ACC112 (cell line): ENCODE measurements around the gene ADNP.

Experiments used
- H2AFZ ChIP-seq: fragments of 200-600 bp; sonication (generic); one replicate; pipeline ENCODE4 v1.6.0; 2017; ENCODE audit warnings: antibody characterized with exemption, low read length; ENCODE audit not compliant: unreplicated experiment
- H3K27ac ChIP-seq: fragments of 200-600 bp; sonication (generic); 2 replicates; pipeline ENCODE4 v1.5.1; 2014; ENCODE audit warnings: low read depth, mild to moderate bottlenecking, antibody characterized with exemption, low read length, moderate library complexity
- H3K27me3 ChIP-seq: fragments of 200-600 bp; sonication (generic); 2 replicates; pipeline ENCODE4 v1.6.1; 2014; ENCODE audit warnings: mild to moderate bottlenecking, antibody characterized with exemption, low read length, moderate library complexity, mixed read lengths; ENCODE audit not compliant: insufficient read depth
- H3K36me3 ChIP-seq: fragments of 200-600 bp; sonication (generic); 2 replicates; pipeline ENCODE4 v1.6.1; 2016; ENCODE audit warnings: mild to moderate bottlenecking, antibody characterized with exemption, low read length, moderate library complexity, mixed read lengths; ENCODE audit not compliant: insufficient read depth
- H3K4me1 ChIP-seq: fragments of 200-600 bp; sonication (generic); one replicate; pipeline ENCODE4 v1.6.1; 2016; ENCODE audit warnings: low read length, mixed read lengths; ENCODE audit not compliant: insufficient read depth, unreplicated experiment, control insufficient read depth
- H3K4me3 ChIP-seq: fragments of 200-600 bp; sonication (generic); 2 replicates; pipeline ENCODE4 v1.5.1; 2014; ENCODE audit warnings: mild to moderate bottlenecking, low read depth, low read length
- H3K79me2 ChIP-seq: fragments of 200-600 bp; sonication (generic); one replicate; pipeline ENCODE4 v1.6.0; 2016; ENCODE audit warnings: low read length; ENCODE audit not compliant: control insufficient read depth, unreplicated experiment, insufficient read depth

The ADNP gene

GRCh38 chr20:50930976-50931305 is 296 bp downstream of the ADNP start:
- Histone ChIP-seq H3K27me3 (no peaks in the 10 kb centered on the region), H3K4me1 (peaks cover 34% of the 10 kb centered on the region), H3K27ac (peak overlapping the region; percentile 76), H3K4me3 (peak overlapping the region; percentile 73), H3K36me3 (peaks cover 36% of the 10 kb centered on the region), H3K79me2 (peaks cover 51% of the 10 kb centered on the region), H2AFZ (no peak overlapping the region)

DNA sequence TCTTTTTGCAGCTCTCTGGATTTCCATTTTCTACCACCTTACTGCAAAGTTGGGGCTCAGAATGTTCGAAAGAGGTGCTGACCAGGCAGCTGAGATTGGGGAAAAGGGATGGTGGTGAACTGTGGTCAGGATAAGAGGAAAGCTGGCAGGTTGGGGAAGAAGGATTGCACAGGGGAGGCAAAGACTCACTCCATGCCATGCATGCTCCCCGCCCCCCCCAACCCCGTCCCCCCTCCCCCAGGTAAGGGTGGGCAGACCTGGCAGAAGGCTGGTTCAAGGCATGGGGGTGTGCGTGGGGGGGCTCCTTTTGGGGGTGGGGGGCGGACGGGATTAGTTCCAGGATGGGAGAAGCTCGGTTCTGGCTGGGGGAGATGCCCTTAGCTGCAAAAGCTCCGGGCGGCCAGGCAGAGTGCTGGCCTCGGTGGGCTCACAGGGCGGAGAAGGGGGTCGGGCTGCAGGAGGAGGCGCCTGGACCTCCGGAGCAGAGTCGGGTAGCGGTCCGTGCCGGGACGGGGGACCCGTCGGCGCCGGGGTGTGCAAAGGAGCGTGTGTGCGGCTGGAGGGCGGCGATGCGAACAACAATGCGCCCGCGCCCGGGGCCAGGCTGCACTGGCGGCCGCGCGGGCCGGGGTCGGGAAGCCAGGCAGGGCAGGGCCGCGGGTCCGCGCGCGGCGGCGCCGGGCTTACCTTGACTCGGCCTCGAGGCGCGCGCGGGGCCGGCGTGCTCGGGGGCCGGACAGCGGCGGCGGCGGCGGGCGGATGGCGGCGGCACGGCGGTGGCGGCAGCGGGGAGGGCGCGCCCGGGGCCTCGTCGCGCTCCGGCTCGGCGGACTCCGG is 880 bp downstream of the ADNP start:
- Histone ChIP-seq H3K79me2 (peaks cover 57% of the 10 kb centered on the region), H3K4me3 (peak overlapping the region; percentile 91), H3K36me3 (peaks cover 30% of the 10 kb centered on the region), H3K4me1 (peaks cover 34% of the 10 kb centered on the region), H2AFZ (no peak overlapping the region), H3K27me3 (no peaks in the 10 kb centered on the region), H3K27ac (peak overlapping the region; percentile 31)

- peaks cover 65% of the 10 kb centered on the region for H3K79me2 ChIP-seq
- H3K27ac ChIP-seq: peak overlapping the region; percentile 31
- peaks cover 25% of the 10 kb centered on the region for H3K36me3 ChIP-seq
- no peaks in the 10 kb centered on the region for H3K27me3 ChIP-seq
- peak overlapping the region; percentile 91 for H3K4me3 ChIP-seq
- peaks cover 34% of the 10 kb centered on the region for H3K4me1 ChIP-seq
- no peak overlapping the region for H2AFZ ChIP-seq
Measured at GRCh38 chr20:50929299-50930138, 1.7 kb downstream of the ADNP start.

DNA sequence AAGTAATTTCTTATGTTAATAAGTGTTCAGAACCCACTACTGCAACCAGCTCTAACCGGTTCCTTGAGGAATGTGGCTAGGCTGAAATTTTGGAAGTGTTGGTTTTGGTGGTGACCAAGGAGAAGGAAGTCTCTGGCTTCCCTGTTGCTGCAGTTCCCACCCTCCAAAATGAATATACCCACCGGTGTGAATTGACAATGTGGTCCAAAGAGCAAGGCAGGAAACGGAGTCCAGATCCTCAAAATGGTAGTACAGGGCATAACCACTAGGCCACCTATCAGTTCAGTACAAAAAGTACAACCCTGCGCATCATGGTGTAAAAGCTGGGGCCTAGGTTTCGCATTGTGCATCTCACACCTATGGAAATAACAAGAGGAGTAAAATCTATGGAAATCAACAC is 2.8 kb downstream of the ADNP start:
- Histone ChIP-seq H3K79me2 (peaks cover 75% of the 10 kb centered on the region), H3K36me3 (peaks cover 22% of the 10 kb centered on the region; the same call in 1 of the 2 replicates), H3K27me3 (no peaks in the 10 kb centered on the region), H3K4me1 (peaks cover 34% of the 10 kb centered on the region), H2AFZ (no peak overlapping the region), H3K4me3 (peak overlapping the region; percentile 91), H3K27ac (no peak overlapping the region)

DNA sequence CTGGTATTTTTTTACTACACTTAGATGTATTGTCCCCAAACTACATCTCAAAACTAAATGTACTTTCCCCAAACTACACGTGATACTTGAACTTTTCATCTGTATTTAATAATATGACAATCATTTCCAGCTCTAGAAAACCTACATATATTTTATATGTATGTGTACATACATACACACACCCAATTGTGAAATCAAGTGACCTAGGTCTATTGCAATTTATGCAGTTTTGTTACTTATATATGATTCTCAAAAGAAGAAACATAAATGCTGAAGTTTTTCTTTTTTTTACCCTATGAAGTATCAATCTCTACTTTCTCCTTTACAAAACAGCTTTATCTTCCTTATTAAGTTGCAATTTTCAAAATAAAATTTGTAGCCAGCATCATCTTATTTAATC is 4.7 kb downstream of the ADNP start:
- no peak overlapping the region for H3K27ac ChIP-seq
- no peaks in the 10 kb centered on the region for H3K27me3 ChIP-seq
- H3K36me3 ChIP-seq: peaks cover 14% of the 10 kb centered on the region; the same call in 1 of the 2 replicates
- H3K4me1 ChIP-seq: peaks cover 25% of the 10 kb centered on the region
- H2AFZ ChIP-seq: no peak overlapping the region
- H3K4me3 ChIP-seq: no peak overlapping the region
- peaks cover 90% of the 10 kb centered on the region for H3K79me2 ChIP-seq

GRCh38 chr20:50924261-50924920 is 6.8 kb downstream of the ADNP start:
- no peak overlapping the region for H3K27ac ChIP-seq
- peaks cover 98% of the 10 kb centered on the region for H3K79me2 ChIP-seq
- no peak overlapping the region for H3K4me3 ChIP-seq
- H2AFZ ChIP-seq: no peak overlapping the region
- H3K27me3 ChIP-seq: no peaks in the 10 kb centered on the region
- H3K4me1 ChIP-seq: peaks cover 43% of the 10 kb centered on the region
- peaks cover 14% of the 10 kb centered on the region; the same call in 1 of the 2 replicates for H3K36me3 ChIP-seq

GRCh38 chr20:50921803-50922501 is 9.3 kb downstream of the ADNP start:
- Histone ChIP-seq H3K79me2 (peaks cover 96% of the 10 kb centered on the region), H3K4me3 (no peak overlapping the region), H3K4me1 (peaks cover 42% of the 10 kb centered on the region), H3K27ac (peak overlapping the region; percentile 57; the same call in 1 of the 2 replicates), H3K27me3 (no peaks in the 10 kb centered on the region), H3K36me3 (no peaks in the 10 kb centered on the region), H2AFZ (no peak overlapping the region)

DNA sequence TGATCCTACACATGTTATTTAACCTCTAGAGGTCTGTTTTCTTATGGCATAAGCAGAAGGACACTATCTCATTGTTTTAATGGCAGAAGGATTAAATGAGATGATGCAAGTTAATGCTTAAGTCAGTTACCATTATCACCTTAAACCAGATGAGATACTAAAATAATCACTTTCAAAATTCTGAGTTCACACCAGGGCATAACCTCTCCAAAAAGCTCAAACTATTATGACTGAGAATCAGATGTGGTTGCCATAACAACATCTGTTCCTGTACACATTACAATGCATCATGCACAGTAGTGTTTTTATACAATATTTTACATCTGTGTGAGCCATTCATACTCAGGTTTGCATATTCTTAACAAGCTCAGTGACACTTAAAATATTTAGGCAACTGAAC is 10.2 kb downstream of the ADNP start:
- no peaks in the 10 kb centered on the region for H3K36me3 ChIP-seq

GRCh38 chr20:50919567-50919966 is 11.7 kb downstream of the ADNP start:
- H3K79me2 ChIP-seq: peaks cover 95% of the 10 kb centered on the region
- no peak overlapping the region for H3K4me3 ChIP-seq
- H3K36me3 ChIP-seq: no peaks in the 10 kb centered on the region
- H3K27ac ChIP-seq: peak overlapping the region; percentile 21; the same call in 1 of the 2 replicates
- peaks cover 61% of the 10 kb centered on the region for H3K4me1 ChIP-seq
- no peaks in the 10 kb centered on the region for H3K27me3 ChIP-seq
- H2AFZ ChIP-seq: no peak overlapping the region

More for the DNA sequence above, 10.2 kb downstream of the ADNP start:
- Histone ChIP-seq H3K79me2 (peaks cover 97% of the 10 kb centered on the region), H2AFZ (no peak overlapping the region), H3K27me3 (no peaks in the 10 kb centered on the region), H3K4me3 (no peak overlapping the region), H3K27ac (peak overlapping the region; percentile 57; the same call in 1 of the 2 replicates), H3K4me1 (peaks cover 49% of the 10 kb centered on the region)

GRCh38 chr20:50918403-50918802 is 12.8 kb downstream of the ADNP start:
- Histone ChIP-seq H3K4me3 (no peak overlapping the region), H3K27me3 (no peaks in the 10 kb centered on the region), H3K36me3 (no peaks in the 10 kb centered on the region), H3K79me2 (peaks cover 94% of the 10 kb centered on the region), H3K4me1 (peaks cover 72% of the 10 kb centered on the region), H3K27ac (peak overlapping the region; percentile 64), H2AFZ (no peak overlapping the region)
